GM21737 (cell line): Measurements from ENCODE around the gene CCDC74A.
"Not testable (repeated sequence)": the region's sequence is repeated elsewhere in the genome, so short reads cannot be mapped to it uniquely, and the experiment has no call there.

Experiments
- ATAC-seq: cut with Tn5 transposase; IDR thresholded peaks from one replicate; pipeline ENCODE4 v1.9.1; 2021; ENCODE audit warnings: mild to moderate bottlenecking, moderate library complexity; ENCODE audit not compliant: unreplicated experiment

CCDC74A gene

GRCh38 chr2:131552871-131553270 is 25.2 kb downstream of the CCDC74A start:
- ATAC-seq: no peak

DNA sequence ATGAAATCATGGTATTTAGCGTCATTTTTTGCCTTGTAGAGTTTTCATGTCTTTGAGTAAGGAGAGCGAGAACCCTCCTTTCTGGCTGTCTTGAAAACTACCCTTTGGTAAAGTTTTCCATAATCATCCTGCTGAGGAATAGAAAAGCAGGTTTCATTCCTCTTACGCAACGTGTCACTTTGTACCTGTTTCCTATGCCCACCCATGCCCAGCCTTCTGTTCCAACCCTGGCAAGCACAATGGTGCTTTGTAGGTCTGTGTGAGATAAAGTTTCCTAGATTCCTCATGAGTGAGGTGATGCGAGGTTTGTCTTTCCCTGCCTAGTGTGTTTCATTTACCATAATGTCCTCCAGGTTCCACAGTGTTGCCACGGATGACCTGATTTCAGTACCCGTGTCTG is 29.3 kb downstream of the CCDC74A start:
- ATAC-seq: no peak

DNA sequence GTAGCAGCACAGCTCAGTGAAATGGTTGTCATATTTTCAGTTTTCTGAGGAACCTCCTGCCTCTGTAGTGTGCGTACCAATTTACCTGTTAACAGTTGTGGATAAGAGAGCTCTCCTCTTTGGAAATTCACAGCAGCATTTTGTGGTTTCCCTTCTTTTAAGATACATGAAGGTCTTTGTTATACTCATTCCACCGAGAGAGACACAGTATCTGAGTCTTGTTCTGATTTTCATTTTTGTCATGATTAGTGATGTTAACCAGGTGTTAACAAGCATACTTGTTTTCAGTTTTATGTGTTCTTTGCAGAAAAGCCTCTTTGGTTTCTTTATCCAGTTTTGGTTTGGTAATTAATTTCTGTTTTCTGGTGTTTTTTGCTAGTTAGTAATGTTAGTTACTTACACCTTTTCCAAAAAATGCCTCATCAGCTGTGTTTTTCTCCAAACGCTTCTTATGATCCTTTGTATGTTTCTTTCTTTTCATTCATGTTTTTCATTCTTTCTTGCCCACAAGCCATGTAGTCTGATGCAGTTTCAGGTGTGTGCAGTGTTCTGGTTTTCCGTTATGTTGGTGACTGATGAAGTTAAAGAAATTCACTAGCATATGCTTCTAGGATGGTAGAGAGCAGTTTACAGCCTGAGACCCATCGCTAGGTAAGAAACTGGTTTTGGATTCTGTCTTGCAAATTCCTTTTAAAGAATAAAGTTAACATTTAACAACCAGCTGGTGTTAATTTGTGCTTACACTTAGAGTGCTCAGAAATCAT is 30.1 kb downstream of the CCDC74A start:
- no peak for ATAC-seq

DNA sequence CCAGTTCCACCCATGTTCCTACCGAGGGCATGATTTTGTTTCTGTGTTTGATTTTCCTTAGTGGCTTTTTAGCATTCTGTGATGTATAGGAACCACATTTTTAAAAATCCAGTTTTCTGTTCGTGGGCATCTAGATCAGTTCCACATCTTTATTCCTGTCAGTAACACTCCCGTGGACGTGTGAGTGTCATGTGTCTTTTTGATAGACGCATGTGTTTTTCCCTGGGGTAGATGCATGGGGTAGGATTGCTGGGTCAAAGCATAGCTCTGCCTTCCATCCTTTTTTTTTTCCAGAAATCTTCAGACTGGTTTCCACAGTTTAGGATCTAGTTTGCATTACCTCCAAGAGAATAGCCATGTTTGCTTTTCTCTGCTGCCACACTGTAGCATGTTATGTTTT is 38.7 kb downstream of the CCDC74A start:
- no peak for ATAC-seq

DNA sequence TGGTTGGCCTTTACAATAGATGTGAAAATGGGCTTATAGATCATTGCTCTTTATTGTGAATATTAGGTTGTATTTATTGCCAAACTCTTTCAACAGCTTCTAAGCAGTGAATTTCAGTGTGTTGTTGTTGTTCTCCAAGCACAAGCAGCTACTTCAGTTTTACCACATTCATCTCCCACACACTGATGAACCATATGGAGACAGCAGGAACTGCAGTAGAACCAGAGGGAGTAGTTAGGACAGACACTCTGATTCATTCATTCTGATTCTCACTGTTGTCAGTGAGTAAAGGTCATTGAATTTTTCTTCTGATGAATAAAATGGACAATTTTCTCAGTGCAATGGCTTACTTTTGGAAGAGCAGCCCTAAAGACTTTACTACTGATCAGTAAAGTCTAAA is 40.2 kb downstream of the CCDC74A start:
- ATAC-seq: no peak

GRCh38 chr2:131568401-131568800 is 40.7 kb downstream of the CCDC74A start:
- ATAC-seq: not testable (repeated sequence)

GRCh38 chr2:131572175-131572574 is 44.5 kb downstream of the CCDC74A start:
- no peak for ATAC-seq

DNA sequence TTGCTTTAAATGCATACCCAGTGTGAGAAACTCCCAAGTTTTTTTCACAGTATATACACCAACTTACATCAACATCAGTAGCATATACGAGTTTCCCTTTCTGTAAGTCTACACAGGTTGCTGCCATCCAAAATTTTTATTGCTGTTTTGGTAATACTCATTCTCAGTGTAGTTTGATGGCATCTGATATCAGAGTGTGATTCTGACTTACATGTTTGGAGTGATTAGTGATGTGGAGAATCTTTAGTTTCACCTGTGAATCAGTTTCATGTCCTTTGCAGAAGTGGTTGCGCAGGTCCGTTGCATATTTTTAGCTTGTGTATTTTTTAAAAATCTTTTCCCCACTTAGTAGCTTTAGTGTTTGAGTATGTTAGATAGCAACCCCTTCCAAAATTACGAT is 50.1 kb downstream of the CCDC74A start:
- no peak for ATAC-seq

- no peak for ATAC-seq
Measured at GRCh38 chr2:131580187-131580586, 52.5 kb downstream of the CCDC74A start.
